ENCODE data around the gene MAPRE2. TPM values are rescaled to one million over a fixed set of nuclear protein-coding genes. Genes with fewer than 3 reads are reported as not detected.

MAPRE2 gene
- total RNA-seq, 1 donor from 2014 or later, result 23.4 TPM

DNA sequence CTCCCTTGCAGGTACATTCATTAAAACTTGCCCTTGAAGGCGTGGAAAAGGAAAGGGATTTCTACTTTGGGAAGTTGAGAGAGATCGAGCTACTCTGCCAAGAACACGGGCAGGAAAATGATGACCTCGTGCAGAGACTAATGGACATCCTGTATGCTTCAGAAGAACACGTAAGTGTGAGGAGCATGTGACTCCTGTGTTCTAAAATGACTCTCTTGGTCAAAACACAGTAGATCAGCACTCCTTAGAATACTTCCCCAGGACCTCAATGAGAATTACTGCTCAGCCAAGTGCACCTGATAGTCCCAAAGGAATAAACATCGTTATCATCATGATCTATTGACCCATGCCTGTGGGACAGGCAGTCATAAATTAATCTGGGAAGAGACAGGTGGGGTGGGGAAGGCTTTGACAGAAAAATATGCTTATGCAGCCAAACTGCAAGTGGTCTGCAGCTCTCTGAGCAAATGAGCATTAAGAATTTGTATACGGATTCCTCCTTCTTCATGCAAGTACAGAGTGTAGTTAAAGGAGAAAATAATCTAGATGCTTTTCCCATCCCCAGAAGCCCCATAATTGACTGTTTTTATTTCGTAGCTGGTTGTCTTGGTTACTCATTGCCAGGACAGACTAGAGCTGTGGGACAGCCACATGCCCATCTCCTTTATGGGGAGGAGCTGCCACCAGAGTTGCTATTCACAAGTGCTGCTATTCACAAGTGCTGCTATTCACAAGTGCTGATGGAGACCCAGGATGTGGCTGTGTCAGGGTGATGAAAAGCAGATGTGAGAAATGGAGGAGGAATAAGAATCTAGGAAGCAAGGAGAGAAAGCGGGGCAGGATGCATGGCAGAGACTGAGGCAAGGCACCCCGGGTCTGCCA, 91.0 kb downstream of the MAPRE2 start:
- Mint-ChIP-seq H3K9me3 (ENCODE audit: low read depth) (no peaks in the 10 kb centered on the region), H3K4me1 (ENCODE audit: low read depth) (no peaks in the 10 kb centered on the region), H3K27me3 (ENCODE audit: low read depth) (no peaks in the 10 kb centered on the region), H3K4me3 (ENCODE audit: unreplicated experiment) (no peak overlapping the region), H3K36me3 (ENCODE audit: low read depth) (peaks cover 14% of the 10 kb centered on the region), H3K27ac (ENCODE audit: unreplicated experiment) (no peak overlapping the region)
- TF ChIP-seq, protein P1, sequence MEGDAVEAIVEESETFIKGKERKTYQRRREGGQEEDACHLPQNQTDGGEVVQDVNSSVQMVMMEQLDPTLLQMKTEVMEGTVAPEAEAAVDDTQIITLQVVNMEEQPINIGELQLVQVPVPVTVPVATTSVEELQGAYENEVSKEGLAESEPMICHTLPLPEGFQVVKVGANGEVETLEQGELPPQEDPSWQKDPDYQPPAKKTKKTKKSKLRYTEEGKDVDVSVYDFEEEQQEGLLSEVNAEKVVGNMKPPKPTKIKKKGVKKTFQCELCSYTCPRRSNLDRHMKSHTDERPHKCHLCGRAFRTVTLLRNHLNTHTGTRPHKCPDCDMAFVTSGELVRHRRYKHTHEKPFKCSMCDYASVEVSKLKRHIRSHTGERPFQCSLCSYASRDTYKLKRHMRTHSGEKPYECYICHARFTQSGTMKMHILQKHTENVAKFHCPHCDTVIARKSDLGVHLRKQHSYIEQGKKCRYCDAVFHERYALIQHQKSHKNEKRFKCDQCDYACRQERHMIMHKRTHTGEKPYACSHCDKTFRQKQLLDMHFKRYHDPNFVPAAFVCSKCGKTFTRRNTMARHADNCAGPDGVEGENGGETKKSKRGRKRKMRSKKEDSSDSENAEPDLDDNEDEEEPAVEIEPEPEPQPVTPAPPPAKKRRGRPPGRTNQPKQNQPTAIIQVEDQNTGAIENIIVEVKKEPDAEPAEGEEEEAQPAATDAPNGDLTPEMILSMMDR (IDR thresholded peaks at IDR 0.05), result no peak
- DNase-seq (ENCODE audit: low spot score), result no peak

DNA sequence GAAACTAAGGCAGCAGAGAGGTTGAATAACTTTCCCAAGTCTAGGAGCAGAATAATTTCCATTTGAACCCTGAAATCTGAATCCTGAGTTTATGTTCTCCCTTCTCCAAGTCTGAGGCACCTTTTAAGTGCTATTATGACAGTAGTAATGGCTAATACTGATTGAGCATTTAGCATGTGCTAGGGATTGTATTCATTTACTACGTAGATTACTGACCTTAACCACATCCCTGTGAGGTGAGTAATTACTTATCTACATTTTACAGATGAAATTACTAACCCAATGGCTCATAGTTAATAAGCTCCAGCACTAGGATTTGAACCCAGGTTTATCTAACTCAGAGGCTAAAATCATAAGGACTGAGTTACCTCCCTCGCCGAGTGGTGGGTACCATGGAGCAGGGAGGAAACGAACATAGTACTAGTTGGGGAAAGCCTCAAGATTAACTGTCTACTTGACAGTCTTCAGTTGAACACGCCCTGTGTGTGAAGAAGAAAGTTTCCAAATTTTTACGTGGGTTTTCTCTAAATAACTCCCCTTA, 93.0 kb downstream of the MAPRE2 start:
- Mint-ChIP-seq H3K36me3 (ENCODE audit: low read depth) (peaks cover 9% of the 10 kb centered on the region), H3K27ac (ENCODE audit: unreplicated experiment) (no peak overlapping the region), H3K27me3 (ENCODE audit: low read depth) (no peaks in the 10 kb centered on the region)

DNA sequence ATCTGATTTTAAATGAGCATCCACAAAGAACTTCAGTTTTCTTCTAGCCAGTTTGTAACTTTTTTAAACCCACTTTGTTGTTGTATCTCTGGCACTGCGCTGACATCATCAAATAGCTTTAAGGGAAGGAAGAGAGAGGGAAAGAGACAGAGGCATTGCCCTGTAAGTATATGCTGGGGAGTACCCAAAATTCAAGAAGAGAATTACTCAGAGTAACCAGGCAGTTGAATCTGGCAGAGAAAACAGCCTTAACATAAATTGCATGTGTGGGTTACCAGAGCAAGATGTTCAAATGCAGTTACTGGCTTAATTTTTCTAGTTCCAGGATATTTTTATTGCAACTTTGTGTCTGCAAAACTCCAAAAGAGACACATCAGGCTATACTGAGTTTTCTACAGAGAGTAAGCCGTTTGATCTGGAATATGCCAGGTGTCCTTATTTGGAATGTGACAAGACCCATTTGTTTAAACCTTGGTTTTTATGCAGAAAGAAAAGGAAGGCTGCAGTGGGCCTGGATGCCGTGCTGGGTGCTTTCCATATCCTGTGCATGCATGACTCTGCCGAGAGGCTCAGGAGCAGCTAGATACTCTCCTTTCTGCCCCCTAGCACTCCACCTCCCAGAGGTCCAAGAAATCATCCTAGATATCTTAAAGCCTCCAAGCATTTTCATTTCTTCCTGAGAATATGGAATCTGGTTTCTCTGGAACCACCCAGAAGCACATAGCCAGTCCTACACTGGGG, 93.7 kb downstream of the MAPRE2 start:
- TF ChIP-seq, protein P1 (IDR thresholded peaks at IDR 0.05), result no peak
- Mint-ChIP-seq H3K27me3 (ENCODE audit: low read depth) (no peaks in the 10 kb centered on the region), H3K4me3 (ENCODE audit: unreplicated experiment) (no peak overlapping the region), H3K27ac (ENCODE audit: unreplicated experiment) (no peak overlapping the region), H3K9me3 (ENCODE audit: low read depth) (no peaks in the 10 kb centered on the region), H3K4me1 (ENCODE audit: low read depth) (no peaks in the 10 kb centered on the region), H3K36me3 (ENCODE audit: low read depth) (peaks cover 8% of the 10 kb centered on the region)
- no peak for DNase-seq (ENCODE audit: low spot score)

More for the DNA sequence above, 93.0 kb downstream of the MAPRE2 start:
- DNase-seq (ENCODE audit: low spot score), result no peak
- no peaks in the 10 kb centered on the region for H3K4me1 Mint-ChIP-seq (ENCODE audit: low read depth)
- H3K9me3 Mint-ChIP-seq (ENCODE audit: low read depth), result no peaks in the 10 kb centered on the region
- TF ChIP-seq, protein P1 (IDR thresholded peaks at IDR 0.05), result no peak
- no peak overlapping the region for H3K4me3 Mint-ChIP-seq (ENCODE audit: unreplicated experiment)

DNA sequence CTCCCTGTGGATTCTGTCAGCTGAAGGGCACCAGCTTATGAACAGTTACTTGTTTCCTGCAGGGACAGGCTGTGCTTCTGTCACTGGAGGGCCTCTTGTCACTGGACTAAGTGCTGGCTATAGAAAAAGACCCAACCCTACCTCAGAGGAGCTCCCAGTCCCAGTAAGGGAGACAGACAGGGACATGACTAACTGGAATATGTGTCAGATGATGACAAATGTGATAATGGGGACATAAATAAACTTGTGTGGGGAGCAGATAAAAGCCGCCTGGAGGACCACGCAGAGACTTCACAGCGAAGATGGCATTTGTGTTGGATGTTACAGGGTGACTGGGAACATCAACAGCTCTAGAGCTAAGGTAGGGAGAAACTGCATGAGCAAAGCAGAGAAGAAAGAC, 95.0 kb downstream of the MAPRE2 start:
- H3K4me3 Mint-ChIP-seq (ENCODE audit: unreplicated experiment), result no peak overlapping the region

More for the DNA sequence above, 95.0 kb downstream of the MAPRE2 start:
- H3K27me3 Mint-ChIP-seq (ENCODE audit: low read depth), result no peaks in the 10 kb centered on the region
- TF ChIP-seq, protein P1 (IDR thresholded peaks at IDR 0.05), result no peak
- H3K27ac Mint-ChIP-seq (ENCODE audit: unreplicated experiment), result no peak overlapping the region
- no peaks in the 10 kb centered on the region for H3K9me3 Mint-ChIP-seq (ENCODE audit: low read depth)
- H3K4me1 Mint-ChIP-seq (ENCODE audit: low read depth), result no peaks in the 10 kb centered on the region
- DNase-seq (ENCODE audit: low spot score), result no peak
- H3K36me3 Mint-ChIP-seq (ENCODE audit: low read depth), result peaks cover 16% of the 10 kb centered on the region

Measured in chondrocyte (in vitro differentiated cells).